Measurements from ENCODE around the gene FAM209A.
"Not testable (repeated sequence)": the region's sequence is repeated elsewhere in the genome, so short reads cannot be mapped to it uniquely, and the experiment has no call there.

The FAM209A gene

DNA sequence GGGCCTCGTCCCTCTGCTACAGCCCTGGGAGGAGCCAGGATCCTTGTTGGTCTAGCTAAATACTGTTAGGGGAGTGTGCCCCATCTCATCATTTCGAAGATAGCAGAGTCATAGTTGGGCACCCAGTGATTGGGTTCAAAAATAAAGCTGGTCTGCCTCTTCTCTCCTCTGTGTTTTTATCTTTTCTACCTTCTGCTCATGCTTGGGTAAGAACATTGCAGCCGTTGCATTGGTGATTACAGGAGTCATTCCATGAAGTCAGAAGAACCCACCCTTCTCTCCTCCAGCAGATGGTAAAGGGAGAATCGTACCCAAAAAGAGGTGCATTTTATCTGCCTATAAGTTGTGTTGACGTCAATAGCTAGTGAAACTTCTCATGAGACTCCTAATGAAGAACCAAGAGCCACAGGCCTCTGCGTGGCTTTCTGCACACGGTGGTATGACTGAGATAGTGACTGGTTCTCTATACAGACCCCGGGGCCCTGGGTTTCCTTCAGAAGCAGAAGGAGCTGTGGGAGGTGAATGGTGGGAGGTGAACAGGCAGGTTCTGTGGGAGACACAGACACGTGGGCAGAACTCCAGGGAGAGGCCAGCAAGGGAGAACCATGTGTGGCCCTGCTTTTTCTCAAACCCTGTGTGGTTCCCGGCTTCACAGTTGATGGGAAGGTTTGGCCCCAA is 5.7 kb upstream of the FAM209A start:
- no peak overlapping the region for H3K4me3 ChIP-seq (ENCODE audit: low read length)
- TF ChIP-seq ZNF274 (IDR thresholded peaks at IDR 0.05; ENCODE audit: low read depth, low read length), result no peak

DNA sequence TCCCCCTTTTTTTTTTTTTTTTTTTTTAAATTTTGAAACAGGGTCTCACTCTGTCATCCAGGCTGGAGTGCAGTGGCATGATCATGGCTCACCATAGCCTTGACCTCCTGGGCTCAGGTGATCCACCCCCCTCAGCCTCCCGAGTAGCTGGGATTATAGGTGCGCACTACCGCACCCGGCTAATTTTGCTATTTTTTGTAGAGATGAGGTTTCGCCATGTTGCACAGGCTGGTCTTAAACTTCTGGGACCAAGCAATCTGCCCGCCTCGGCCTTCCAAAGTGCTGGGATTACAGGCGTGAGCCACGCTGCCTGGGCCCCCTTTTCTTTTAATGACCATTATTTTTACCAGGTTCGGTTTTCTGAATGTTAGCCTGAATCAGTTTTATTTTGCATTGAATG is 5.0 kb upstream of the FAM209A start:
- TF ChIP-seq ZNF274 (IDR thresholded peaks at IDR 0.05; ENCODE audit: low read depth, low read length), result no peak
- no peak overlapping the region for H3K4me3 ChIP-seq (ENCODE audit: low read length)

- no peak for TF ChIP-seq ZNF274 (IDR thresholded peaks at IDR 0.05; ENCODE audit: low read depth, low read length)
- no peak overlapping the region for H3K4me3 ChIP-seq (ENCODE audit: low read length)
Observed at GRCh38 chr20:56520180-56520579, 4.4 kb upstream of the FAM209A start.

- H3K4me3 ChIP-seq (ENCODE audit: low read length), result not testable (repeated sequence)
Observed at GRCh38 chr20:56520746-56521354, 3.7 kb upstream of the FAM209A start.

DNA sequence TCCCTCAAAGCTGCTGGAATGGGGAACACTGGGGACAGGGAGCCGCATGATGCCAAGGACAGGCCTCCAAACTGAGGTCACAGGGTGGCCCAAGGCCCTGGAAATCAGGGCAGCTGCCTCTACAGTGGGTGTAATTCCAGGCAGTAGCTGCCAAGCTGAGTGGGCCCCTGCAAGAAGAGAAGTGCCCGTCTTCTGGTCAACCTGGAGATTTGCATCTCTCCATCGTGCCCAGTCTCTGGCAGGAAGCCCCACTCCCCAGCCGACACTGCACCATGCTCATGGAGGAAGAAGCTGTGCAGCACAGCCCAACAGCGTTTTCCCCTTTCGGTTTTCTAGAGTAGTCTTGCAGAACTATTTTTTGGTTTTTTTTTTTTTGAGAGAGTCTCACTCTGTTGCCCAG is 2.2 kb upstream of the FAM209A start:
- no peak overlapping the region for H3K4me3 ChIP-seq (ENCODE audit: low read length)
- TF ChIP-seq ZNF274 (IDR thresholded peaks at IDR 0.05; ENCODE audit: low read depth, low read length), result no peak

- TF ChIP-seq ZNF274 (IDR thresholded peaks at IDR 0.05; ENCODE audit: low read depth, low read length), result no peak
- no peak overlapping the region for H3K4me3 ChIP-seq (ENCODE audit: low read length)
Observed at GRCh38 chr20:56527521-56527920, 3.0 kb downstream of the FAM209A start.

DNA sequence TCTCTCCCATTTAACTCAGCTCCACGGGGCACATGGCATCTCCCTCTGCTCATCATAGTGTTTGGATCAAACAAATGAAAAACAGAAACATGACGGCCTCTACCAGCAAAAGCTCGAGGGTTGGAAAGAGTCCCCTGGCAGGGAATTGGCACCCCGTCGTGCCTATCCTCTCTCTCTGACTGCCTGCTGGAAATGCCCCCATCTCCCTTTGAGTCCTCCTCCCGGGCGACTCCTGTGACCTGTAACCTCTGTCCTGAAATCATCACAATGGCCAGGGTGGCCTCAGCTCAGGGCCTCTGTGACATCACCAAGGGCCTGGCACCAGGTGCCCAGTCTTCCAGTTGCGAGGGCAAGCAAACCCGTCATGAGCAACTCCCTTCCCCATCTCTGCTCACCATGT is 8.4 kb downstream of the FAM209A start, which contains the start of gene FAM209B:
Gene FAM209B, plus strand, starts transcription at position 301 of the 400 bp plus-strand sequence. Its CDS starts 96 bp downstream, at position 397.
- H3K4me3 ChIP-seq (ENCODE audit: low read length), result not testable (repeated sequence)

GRCh38 chr20:56537997-56538396 is 13.5 kb downstream of the FAM209A start:
- TF ChIP-seq ZNF274 (IDR thresholded peaks at IDR 0.05; ENCODE audit: low read depth, low read length), result no peak
- H3K4me3 ChIP-seq (ENCODE audit: low read length), result no peak overlapping the region

- no peak overlapping the region for H3K4me3 ChIP-seq (ENCODE audit: low read length)
- TF ChIP-seq ZNF274 (IDR thresholded peaks at IDR 0.05; ENCODE audit: low read depth, low read length), result no peak
Observed at GRCh38 chr20:56540415-56540814, 15.9 kb downstream of the FAM209A start.

GRCh38 chr20:56542489-56543030 is 18.0 kb downstream of the FAM209A start:
- no peak for TF ChIP-seq ZNF274 (IDR thresholded peaks at IDR 0.05; ENCODE audit: low read depth, low read length)
- no peak overlapping the region for H3K4me3 ChIP-seq (ENCODE audit: low read length)

- no peak for TF ChIP-seq ZNF274 (IDR thresholded peaks at IDR 0.05; ENCODE audit: low read depth, low read length)
- H3K4me3 ChIP-seq (ENCODE audit: low read length), result no peak overlapping the region
Observed at GRCh38 chr20:56551571-56551970, 27.0 kb downstream of the FAM209A start.

GRCh38 chr20:56552911-56553629 is 28.5 kb downstream of the FAM209A start:
- no peak overlapping the region for H3K4me3 ChIP-seq (ENCODE audit: low read length)
- no peak for TF ChIP-seq ZNF274 (IDR thresholded peaks at IDR 0.05; ENCODE audit: low read depth, low read length)

- TF ChIP-seq ZNF274 (IDR thresholded peaks at IDR 0.05; ENCODE audit: low read depth, low read length), result no peak
- H3K4me3 ChIP-seq (ENCODE audit: low read length), result no peak overlapping the region; the same call in 1 of the 2 replicates
Observed at GRCh38 chr20:56554869-56555268, 30.3 kb downstream of the FAM209A start.

DNA sequence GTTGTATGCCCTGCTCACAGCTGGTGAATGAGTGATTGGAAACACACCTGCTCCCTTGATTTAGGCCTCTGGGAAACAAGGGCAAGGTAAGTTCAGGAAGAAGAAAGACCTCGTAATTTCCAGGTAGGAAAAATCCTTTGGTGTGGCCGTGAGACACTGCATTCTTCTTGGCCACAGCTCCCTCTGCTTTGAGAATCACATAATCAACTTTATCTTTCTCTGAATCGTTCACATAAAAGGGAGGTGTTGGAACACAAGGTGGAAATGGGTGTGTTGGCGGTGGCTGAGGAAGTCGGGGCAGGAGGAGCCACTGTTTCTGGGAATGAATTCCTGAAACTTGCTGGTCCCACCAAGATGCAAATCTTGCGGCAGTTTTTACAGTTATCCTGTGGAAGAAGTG is 34.4 kb downstream of the FAM209A start:
- H3K4me3 ChIP-seq (ENCODE audit: low read length), result no peak overlapping the region
- no peak for TF ChIP-seq ZNF274 (IDR thresholded peaks at IDR 0.05; ENCODE audit: low read depth, low read length)

DNA sequence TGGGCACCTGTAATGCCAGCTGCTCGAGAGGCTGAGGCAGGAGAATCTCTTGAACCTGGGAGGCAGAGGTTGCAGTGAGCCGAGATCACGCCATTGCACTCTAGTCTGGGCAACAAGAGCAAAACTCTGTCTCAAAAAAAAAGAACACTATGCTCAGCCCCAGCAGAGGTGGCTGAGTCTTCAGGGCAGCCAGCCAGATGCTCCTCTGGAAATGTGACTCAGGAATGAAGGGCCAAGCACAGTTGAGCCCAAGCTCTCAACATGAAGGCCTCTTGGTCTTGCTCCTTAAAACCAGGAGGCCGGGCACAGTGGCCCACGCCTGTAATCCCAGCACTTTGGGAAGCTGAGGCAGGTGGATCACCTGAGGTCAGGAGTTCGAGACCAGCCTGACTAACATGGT is 40.0 kb downstream of the FAM209A start:
- not testable (repeated sequence) for H3K4me3 ChIP-seq (ENCODE audit: low read length)
